G401.6 (cell line): Measurements from ENCODE around the gene MCM3AP.
"Not testable (repeated sequence)": the region's sequence is repeated elsewhere in the genome, so short reads cannot be mapped to it uniquely, and the experiment has no call there.

ENCODE experiments used
- FAIRE-seq: peaks from 2 replicates; lab custom pipeline; 2012; peaks lifted over from hg19 to GRCh38; lab: Jason Lieb, UNC

MCM3AP gene

DNA sequence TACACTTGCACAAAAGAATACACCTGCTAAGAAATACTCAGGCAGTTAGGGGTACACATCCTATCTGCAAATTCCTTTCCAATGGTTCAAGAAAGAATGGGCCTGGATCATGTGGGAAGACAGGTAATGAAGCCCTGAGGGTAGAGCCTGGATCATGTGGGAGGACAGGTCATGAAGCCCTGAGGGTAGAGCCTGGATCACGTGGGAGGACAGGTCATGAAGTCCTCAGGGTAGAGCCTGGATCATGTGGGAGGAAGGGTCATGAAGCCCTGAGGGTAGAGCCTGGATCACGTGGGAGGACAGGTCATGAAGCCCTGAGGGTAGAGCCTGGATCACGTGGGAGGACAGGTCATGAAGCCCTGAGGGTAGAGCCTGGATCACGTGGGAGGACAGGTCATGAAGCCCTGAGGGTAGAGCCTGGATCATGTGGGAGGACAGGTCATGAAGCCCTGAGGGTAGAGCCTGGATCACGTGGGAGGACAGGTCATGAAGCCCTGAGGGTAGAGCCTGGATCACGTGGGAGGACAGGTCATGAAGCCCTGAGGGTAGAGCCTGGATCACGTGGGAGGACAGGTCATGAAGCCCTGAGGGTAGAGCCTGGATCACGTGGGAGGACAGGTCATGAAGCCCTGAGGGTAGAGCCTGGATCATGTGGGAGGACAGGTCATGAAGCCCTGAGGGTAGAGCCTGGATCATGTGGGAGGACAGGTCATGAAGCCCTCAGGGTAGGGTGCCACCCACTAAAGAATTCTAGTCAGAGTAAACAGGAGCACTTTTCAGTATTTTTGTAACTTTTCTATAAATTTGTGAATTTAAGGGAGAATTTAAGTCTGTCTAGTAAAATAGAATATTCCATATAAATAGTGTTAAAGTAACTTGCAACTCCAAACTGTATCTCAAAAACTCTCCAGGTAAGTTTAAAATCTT lies 84.3 kb downstream of the MCM3AP start:
- FAIRE-seq = not testable (repeated sequence)

DNA sequence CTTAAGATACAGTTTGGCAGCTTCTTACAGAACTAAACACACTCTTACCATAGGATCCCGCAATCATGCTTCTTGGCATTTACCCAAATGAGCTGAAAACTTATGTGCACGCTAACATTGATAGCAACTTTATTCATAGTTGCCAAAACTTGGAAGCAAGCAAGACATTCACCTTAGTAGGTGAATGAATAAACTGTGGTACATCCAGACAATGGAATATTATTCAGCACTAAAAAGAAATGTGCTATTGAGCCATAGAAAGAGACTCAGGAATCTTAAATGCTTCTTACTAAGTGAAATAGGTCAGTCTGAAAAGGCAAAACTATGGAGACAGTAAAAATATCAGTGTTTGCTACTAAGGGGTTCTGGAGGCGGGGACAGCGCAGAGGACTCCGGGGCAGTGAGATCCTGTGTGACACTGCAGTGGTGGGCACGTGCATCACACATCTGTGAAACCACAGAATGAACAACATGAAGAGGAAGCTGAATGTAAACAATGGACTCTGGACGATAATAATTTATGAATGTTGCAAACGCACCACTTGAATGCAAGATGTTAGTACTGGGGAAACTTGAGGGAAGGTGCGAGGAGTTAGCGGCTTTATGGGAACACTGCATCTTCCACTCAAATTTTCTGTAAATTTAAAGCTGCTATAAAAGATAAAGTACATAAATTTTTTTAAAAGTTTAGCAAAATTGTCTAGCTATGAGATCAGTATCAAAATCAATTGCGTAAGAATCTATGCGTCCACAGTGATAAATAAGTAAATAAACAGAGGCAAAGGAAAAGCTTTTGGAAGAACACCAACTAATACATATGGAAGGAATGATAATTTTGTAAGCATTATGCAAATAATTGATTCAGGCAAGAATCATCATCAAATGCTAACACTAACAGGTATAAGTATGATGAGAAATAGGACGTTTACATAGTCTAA lies 85.7 kb downstream of the MCM3AP start:
- no peak for FAIRE-seq

DNA sequence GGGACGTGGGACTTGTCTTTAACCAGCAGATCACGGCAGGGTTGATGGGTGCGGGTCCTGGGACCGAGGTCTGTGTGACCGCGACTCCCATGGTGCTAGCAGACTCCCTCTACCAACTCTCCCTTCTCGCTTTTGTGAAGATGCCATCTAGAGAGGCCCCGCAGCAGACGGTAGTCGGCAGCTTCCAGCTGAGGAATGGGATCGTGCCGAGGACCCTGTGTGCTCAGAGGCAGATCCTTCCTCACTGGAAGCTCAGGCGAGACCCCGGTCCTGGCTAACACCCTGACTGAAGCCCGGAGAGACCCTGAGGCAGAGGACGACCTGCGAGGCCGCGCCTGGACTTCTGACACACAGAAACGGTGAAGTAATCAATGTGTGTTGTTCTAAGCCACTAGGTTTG lies 88.7 kb downstream of the MCM3AP start:
- FAIRE-seq = no peak

DNA sequence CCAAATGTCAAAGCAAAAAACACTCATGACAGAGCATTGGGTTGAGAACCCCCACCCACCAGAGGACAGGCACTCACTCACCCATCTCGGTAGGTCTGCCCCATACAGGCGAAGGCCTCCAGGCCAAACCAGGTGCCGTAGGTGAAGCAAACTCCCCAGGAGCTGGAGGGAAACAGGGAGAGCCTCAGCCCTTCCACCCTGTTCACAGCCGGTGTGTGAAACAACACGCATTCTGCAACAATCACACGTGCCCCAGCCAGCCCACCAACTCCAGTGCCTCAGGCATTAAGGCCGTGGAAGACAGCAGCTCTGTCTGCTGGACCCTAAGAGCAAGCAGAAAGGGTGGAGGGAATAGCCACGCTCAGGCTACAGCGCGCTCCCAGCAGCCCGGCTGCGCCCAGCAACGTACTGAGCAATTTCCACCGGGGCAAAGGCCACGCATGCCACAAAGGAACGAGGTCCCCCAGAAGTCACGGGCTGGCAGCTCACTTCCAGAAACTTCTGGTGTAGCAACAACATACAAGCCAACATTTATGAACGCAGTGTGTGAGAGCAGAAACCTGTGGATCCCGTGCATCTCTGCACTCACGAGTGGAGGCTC lies 89.7 kb downstream of the MCM3AP start:
- FAIRE-seq = no peak

DNA sequence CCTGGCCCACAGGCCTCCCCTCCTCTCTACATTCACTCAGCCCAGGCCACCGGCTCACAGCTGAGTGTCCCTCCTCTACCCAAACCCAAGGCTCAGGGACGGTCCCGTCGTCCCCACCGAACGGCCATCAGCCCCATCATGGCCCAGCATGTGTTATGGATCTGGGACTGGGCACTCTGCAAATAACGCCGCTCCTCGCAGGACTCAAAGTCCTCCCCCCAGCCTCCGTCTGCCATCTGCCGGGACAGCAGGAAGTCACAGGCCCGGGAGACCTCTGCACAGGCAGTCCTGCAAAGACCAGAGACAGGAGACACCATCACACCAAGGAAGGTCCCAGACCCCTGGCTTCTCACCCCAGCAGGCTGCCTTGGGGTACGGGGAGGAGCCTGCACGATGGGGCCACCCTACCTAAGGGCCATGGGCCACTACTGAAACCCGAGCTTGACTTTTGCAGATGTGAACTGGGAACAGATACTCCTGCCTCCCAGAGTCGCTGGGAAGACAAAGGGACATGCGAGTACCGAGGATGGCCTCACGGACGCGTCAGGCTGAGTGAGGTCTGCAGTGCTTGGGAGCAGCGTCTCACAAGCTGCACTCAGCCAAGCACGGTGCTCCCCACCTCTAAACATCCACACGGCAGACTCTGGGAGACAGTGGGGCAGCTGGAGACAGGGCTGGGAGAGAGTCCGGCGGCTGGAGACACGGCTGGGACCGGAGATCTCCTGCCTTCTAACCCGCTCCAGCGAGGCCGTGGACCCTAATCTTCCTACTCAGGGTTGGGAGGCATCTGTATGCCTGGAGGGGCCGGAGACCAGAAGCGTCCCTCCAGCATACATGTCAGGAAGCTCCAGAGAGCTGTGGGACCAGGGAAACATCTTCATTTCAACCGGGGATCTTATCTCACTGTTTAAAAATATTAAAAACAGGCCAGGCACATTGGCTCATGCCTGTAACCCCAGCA lies 90.8 kb downstream of the MCM3AP start:
- no peak for FAIRE-seq

DNA sequence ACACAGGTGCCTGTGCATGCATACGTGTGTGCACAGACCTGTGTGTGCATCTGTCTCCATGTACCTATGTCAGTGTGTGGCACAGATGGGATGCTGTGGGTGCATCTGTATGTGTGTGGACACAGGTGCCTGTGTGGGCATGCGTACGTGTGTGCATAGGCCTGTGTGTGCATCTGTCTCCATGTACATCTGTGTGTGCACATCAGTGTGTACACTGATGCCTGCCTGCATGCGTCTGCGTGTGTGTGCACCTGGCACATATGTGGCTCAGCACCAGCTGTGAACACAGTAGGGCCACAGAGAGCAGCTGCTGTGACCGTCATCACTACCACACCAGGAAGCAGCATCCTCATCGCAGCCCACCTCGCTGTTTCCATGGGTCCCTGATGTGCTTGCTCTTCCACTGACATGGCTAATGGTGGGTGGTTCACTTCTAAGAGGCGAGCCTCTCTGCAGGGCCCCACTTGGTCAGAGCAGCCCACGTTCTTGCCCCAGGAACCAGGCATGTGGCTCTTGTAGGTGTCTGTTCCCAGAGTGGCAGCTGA lies 91.5 kb downstream of the MCM3AP start:
- FAIRE-seq = no peak

DNA sequence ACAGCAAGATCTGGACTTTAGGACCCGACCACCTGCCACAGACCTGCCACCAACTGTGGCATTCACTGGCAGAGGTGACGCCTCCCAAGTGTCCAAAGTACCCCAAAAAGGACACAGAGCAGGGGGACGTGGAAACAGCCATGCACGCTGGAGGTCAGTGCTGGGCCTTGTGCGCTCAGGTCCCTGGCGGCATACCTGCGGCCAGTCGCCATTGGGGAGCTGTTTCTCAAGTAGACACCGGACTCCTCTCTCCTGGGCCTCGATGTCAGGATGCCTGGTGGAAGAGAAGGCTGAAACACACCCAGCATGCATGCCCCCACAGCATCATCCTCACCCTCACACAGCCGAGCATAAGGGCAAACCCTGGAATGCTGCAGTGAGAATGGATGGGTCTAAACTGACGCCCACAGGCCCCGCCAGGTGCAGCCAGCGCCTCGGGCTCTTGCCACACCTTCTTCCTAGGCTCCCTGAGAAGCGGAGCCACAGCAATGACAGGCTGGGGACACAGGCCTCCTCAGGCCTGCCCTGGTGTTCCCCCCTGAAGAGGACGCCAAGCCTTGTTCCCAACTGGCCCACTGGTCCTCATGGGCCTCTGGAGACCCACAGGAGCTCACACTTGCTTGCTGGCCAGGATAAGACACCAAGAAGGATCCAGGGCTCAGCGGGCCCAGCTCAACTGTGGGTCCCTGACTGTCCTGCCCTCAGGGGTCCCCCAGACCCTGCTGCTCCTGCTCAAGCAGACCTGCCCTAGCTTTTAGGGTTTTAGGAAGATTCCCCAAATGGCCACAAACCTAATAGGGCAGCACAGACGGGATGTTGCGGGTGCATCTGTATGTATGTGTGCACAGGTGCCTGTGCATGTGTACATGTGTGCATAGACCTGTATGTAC lies 93.5 kb downstream of the MCM3AP start:
- no peak for FAIRE-seq

DNA sequence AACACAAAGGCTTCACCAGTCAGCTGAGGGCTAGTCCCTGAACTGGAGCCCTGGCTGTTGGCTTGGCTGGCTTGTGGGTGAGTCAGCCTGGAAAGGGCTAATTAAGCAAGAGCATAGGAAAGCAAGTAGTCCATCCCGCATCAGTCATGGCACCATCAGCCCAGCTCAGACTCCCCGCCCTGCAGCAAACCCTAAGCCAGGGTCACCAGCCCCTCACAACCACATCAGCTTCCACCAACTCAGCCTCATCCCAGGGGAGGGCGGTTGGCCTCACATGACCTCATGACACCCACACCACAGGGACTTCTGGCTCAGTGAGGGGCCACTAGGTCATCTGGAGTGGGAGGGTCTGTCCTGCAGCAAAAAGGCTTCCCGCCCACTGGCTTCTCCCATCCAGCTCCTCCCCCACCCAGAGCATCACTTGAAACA lies 94.1 kb downstream of the MCM3AP start:
- no peak for FAIRE-seq

DNA sequence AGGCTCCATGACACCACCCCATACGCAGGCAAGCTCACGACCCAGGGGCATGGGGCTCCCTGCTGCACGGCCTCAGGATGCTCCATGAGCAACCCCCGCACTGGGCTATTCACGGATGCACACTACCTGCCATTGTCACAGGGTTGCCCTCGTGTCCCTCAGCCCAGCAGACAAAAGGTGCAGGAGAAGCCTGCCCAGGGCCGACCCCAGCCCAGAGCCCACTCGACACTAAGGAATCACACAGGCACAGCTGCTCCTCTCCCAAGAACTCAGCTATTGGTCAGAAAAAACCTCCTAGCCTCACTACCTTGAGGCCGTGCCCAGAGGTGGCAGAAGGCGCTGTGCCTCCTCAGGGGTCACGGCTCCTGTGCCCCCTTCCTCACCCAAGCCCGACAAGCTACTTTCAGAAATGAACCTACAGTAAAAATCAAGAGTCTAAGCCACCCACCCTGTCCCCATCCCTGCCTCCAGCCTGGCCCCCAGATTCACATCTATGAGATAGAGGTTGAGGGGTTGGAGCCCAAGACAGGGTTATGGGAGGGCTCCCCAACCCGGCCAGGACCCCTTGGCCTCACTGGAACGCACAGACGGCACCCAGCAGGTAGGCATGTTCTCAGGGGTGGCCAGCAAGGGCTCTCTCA lies 94.8 kb downstream of the MCM3AP start:
- no peak for FAIRE-seq

DNA sequence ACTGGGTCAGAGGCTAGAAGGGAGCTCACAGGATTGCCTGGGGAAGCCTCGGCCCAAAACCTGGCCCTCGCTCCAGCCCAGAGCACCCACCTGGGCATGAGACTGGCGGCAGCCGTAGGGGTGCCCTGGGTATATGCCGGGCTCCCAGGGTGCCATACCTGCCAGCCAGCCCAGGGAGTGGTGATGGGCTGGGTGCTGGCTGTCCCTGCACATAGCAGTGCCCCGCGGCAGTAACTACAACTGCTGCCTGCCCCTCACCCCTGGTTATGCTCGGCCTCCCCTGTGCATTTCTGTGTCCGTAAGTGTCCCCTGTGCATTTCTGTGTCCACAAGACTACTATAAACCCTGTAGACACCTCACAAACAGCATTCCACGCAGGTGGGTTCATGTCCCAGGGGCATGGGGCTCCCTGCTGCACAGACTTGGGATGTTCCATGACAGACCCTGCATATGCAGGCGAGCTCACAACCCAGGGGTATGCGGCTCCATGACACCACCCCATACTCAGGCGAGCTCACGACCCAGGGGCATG lies 95.4 kb downstream of the MCM3AP start:
- FAIRE-seq = no peak

DNA sequence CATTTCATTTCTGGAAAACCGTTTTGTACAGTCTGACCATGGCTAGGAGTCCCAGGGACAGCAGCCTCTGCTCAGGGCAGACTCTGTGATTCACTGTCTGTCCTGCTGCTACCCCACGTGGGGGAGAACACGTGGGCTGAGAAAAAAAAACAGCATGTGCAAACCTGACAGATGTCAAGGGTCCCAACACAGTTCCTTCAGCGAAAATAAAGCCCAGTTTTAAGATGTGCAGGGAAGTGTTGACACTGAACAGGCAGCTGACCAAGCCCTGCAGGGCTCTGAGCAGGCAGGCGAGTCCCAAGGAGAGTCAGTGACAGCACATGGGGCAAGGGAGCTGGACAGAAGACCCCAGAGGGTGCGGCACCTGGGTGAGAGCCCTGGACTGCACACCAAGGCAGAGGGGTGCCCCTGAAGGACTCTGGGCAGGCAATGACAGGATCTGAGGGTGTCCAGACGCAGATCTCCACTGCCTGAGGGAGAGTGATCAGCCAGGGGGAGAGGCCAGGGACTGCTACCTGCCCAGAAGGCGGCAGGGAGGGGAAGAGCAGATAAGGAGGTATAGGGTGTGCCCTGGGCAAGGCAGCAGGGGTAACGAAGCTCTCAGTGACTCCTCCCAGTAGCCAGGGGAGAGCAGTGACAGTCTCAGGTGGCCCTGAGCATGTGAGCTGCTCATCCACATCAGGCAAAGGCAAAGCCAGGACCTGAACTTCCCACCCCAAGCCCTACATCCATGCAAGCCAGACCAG lies 96.0 kb downstream of the MCM3AP start:
- no peak for FAIRE-seq

DNA sequence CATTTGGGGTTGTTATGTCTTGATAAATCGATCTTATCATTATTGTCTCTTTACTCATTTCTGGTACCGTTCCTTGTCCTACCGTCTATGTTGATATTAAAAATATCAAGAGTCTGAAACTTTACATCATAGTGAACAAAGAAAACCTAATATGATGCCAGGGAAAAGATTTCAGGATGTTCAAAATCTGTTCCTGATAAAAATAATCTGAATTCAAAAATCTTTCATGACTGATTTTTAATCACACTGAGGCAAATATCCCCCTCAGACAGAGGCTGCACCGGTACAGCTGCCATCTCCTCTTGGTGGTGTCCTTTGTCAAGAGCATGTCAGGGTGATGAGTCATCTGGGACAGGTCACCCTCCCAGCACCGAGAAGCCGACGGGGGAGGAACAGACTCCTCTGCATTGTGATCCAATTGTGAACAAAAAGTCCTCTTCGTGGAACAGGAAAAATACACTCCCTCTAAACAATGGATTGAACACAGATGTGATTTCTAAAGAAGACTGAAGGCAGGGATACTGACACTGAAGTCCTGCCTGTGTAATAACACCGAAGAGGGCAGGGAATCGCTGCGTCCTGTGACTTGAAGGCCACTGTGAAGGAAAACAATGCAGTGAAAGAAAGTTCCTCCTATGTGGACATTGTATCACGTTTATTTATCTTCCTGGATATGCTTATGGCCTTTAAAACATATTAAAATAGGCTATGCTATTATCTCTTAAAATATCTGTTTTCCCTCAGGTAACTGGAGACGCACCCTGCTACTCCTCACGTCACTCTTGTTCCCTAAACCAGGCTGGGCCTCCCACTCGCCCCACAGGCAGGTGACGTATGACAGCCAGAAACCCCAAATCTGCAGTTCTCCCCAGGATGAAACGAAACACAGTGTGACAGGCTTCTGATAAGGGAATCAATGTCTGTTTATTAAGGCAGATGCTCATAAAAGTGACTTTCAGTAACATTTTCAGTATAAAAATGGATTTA lies 96.9 kb downstream of the MCM3AP start:
- no peak for FAIRE-seq

DNA sequence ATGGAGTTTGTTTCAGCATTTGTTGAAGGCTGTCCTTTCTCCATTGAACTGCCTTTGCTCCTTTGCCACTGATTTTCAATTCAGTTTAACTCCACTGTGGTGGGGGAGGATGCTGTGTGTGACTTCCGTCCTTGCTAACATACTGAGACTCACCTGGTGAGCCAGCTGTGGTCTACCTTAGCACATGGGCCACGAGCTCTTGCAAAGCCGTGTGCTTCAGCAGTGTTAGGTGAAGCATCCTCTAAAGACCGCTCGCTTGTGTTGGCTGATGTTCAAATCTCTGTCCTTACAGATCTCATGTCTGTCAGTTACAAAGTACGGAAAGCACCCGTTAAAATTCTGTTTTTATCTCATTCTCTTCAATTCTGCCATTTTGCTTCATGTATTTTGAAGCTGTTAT lies 97.6 kb downstream of the MCM3AP start:
- no peak for FAIRE-seq

DNA sequence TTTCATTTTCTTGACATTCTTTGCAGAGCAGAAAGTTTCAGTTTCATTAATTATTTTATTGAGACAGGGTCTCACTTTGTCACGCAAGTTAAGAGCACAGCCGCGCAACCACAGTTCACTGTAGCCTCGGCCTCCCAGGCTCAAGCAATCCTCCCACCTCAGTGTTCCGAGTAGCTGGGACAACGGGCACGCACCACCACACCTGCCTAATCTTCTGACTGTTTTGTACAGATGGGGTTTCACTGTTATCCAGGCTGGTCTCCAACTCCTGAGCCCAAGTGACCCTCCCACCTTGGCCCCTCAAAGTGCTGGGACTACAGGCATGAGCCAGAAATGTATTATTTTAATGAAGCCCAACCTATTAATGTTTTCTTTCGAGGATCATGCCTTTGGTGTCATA lies 98.2 kb downstream of the MCM3AP start:
- no peak for FAIRE-seq

DNA sequence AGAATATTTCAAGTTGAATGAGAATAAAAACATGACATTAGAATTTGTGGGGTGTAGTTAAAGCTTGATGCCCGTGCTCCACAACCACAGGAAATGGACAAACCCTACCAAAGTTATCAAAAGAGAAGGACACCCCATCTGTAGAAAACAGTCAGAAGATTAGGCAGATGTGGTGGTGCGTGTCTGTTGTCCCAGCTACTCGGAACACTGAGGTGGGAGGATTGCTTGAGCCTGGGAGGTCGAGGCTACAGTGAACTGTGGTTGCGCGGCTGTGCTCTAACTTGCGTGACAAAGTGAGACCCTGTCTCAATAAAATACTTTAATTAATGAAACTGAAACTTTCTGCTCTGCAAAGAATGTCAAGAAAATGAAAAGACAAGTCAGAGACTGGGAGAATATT lies 99.7 kb downstream of the MCM3AP start:
- FAIRE-seq = no peak
